SK-N-SH (cell line): Measurements from ENCODE around the gene BMPR1B. TPM values are rescaled to one million over a fixed set of nuclear protein-coding genes. Genes with fewer than 3 reads are reported as not detected.

ENCODE experiments used
- CTCF ChIA-PET: fragments of 300-600, 350-600 bp; formaldehyde crosslinking; extraction: SDS; loops from one replicate; lab custom pipeline; 2021; lab: Yijun Ruan, JAX
- POLR2A ChIA-PET: fragments of 350-600 bp; sonication (Branson Sonifier 250); formaldehyde crosslinking; extraction: SDS; loops from one replicate; lab custom pipeline; 2020; ENCODE audit warnings: antibody characterized with exemption, inconsistent platforms; lab: Yijun Ruan, JAX
- DNase-seq: peaks from one replicate; pipeline ENCODE4 v3.0.0; 2012
- H2AFZ ChIP-seq: fragments of 200-600 bp; sonication (generic); 2 replicates; pipeline ENCODE4 v1.8.1; 2016; ENCODE audit warnings: antibody characterized with exemption, mild to moderate bottlenecking, low read depth
- H3F3A ChIP-seq: fragments of 200-600 bp; sonication (generic); replicated peaks from 2 replicates; pipeline ENCODE3; 2016; ENCODE audit warnings: antibody characterized with exemption, mild to moderate bottlenecking; ENCODE audit not compliant: insufficient read depth
- H3K27ac ChIP-seq, 2 experiments: fragments of 200-500 bp in 1 of 2; fragments of 200-600 bp in 1 of 2; sonication (Bioruptor generic) in 1 of 2; sonication (generic), shearing (Covaris generic) in 1 of 2; 2 replicates each; pipeline versions ENCODE4 v1.5.1 to v1.6.1; 2014 to 2016; ENCODE audit warnings: low read depth in 2 of 2, inconsistent platforms in 1 of 2, low read length in 1 of 2, mild to moderate bottlenecking in 1 of 2, mixed read lengths in 1 of 2
- H3K27me3 ChIP-seq: fragments of 200-600 bp; sonication (generic), shearing (Covaris generic); 2 replicates; pipeline ENCODE4 v1.6.1; 2016; ENCODE audit warnings: mixed run types; ENCODE audit not compliant: insufficient read depth
- H3K36me3 ChIP-seq, 2 experiments: fragments of 200-500 bp in 1 of 2; fragments of 200-600 bp in 1 of 2; sonication (Bioruptor generic) in 1 of 2; sonication (generic) in 1 of 2; replicated peaks in 1 of 2; 2 replicates each; pipeline versions ENCODE3 to v1.5.1; 2014 to 2016; ENCODE audit warnings: low read length in 1 of 2, mild to moderate bottlenecking in 1 of 2; ENCODE audit not compliant: insufficient read depth in 2 of 2, control insufficient read depth in 1 of 2
- H3K4me1 ChIP-seq, 2 experiments: fragments of 200-500 bp in 1 of 2; fragments of 200-600 bp in 1 of 2; sonication (Bioruptor generic) in 1 of 2; sonication (generic), shearing (Covaris generic) in 1 of 2; 2 replicates each; pipeline versions ENCODE4 v1.5.1 to v1.6.1; 2014 to 2016; ENCODE audit warnings: low read depth in 1 of 2, low read length in 1 of 2, mixed run types in 1 of 2; ENCODE audit not compliant: insufficient read depth in 2 of 2, control insufficient read depth in 1 of 2
- H3K4me2 ChIP-seq: fragments of 200-600 bp; sonication (generic), shearing (Covaris generic); 2 replicates; pipeline ENCODE4 v1.6.1; 2017; ENCODE audit warnings: mixed run types
- H3K4me3 ChIP-seq, 2 experiments: fragments of 200-500 bp in 1 of 2; fragments of 200-600 bp in 1 of 2; sonication (Bioruptor generic) in 1 of 2; sonication (generic), shearing (Covaris generic) in 1 of 2; 2 replicates each; pipeline versions ENCODE4 v1.5.1 to v1.8.1; 2014 to 2016; ENCODE audit warnings: low read depth in 2 of 2, inconsistent platforms in 1 of 2, low read length in 1 of 2, mild to moderate bottlenecking in 1 of 2, mixed read lengths in 1 of 2, moderate library complexity in 1 of 2
- H3K79me2 ChIP-seq: fragments of 200-600 bp; sonication (generic); 2 replicates; pipeline ENCODE4 v1.8.1; 2017; ENCODE audit warnings: mild to moderate bottlenecking; ENCODE audit not compliant: insufficient read depth
- H3K9ac ChIP-seq: fragments of 200-600 bp; sonication (generic); 2 replicates; pipeline ENCODE4 v1.6.1; 2017; ENCODE audit warnings: mixed run types
- H3K9me2 ChIP-seq: fragments of 200-600 bp; sonication (generic); 2 replicates; pipeline ENCODE4 v1.6.1; 2017; ENCODE audit warnings: mixed run types
- H3K9me3 ChIP-seq: fragments of 200-600 bp; sonication (generic); 2 replicates; pipeline ENCODE4 v1.6.1; 2017; ENCODE audit warnings: mixed run types, mild to moderate bottlenecking, moderate library complexity
- H4K20me1 ChIP-seq: fragments of 200-600 bp; sonication (generic); 2 replicates; pipeline ENCODE4 v1.6.1; 2017; ENCODE audit warnings: mild to moderate bottlenecking, mixed run types; ENCODE audit not compliant: insufficient read depth
- GABPA ChIP-seq: IDR thresholded peaks from 2 replicates; pipeline ENCODE4 v1.4.0; 2012; ENCODE audit warnings: low read depth, mild to moderate bottlenecking
- MXI1 ChIP-seq: IDR thresholded peaks from 2 replicates; pipeline ENCODE4 v1.6.1; 2012; ENCODE audit warnings: mild to moderate bottlenecking, low read depth, low read length, improper control_type of control experiment
- NRF1 ChIP-seq: IDR thresholded peaks from 2 replicates; pipeline ENCODE4 v1.6.1; 2012; ENCODE audit warnings: low read depth, mild to moderate bottlenecking, low read length
- POLR2AphosphoS5 ChIP-seq: IDR thresholded peaks from 2 replicates; pipeline ENCODE4 v1.6.1; 2012; ENCODE audit warnings: low read depth, low read length
- RFX5 ChIP-seq: IDR thresholded peaks from 2 replicates; pipeline ENCODE4 v1.6.1; 2012; ENCODE audit warnings: mild to moderate bottlenecking, improper control_type of control experiment, low read length
- RXRA ChIP-seq: IDR thresholded peaks from 2 replicates; pipeline ENCODE4 v1.4.0; 2012; ENCODE audit warnings: low read depth, mild to moderate bottlenecking, borderline replicate concordance
- TCF12 ChIP-seq: IDR thresholded peaks from 2 replicates; pipeline ENCODE4 v1.4.0; 2012
- TEAD4 ChIP-seq: IDR thresholded peaks from 2 replicates; pipeline ENCODE4 v1.4.0; 2012; ENCODE audit warnings: mild to moderate bottlenecking, borderline replicate concordance; ENCODE audit not compliant: insufficient read depth
- YY1 ChIP-seq: IDR thresholded peaks from 2 replicates; pipeline ENCODE4 v1.4.0; 2012; ENCODE audit warnings: low read depth, mild to moderate bottlenecking
- WGBS: methylation state at CpG from one replicate; pipeline ENCODE4 v1.1.6; 2017; ENCODE audit warnings: low lambda C conversion rate; 5-methylcytosine and 5-hydroxymethylcytosine counted together
- polyA plus RNA-seq, 3 experiments: library from polyadenylated mRNA; depleted of rRNA; stranded (reverse); fragments of >200 nt; gene quantifications; 2 replicates each; pipeline ENCODE4 v1.2.3, GENCODE V29; 2012
- TF ChIP-seq, protein P1 (sequence below): IDR thresholded peaks from 2 replicates; pipeline ENCODE4 v1.4.0; 2012; ENCODE audit warnings: low read depth, borderline replicate concordance
- TF ChIP-seq, protein P2 (sequence below): IDR thresholded peaks from 2 replicates; pipeline ENCODE4; 2012
- TF ChIP-seq, protein P3 (sequence below): fragments of 200-600 bp; sonication (generic); IDR thresholded peaks from 2 replicates; pipeline ENCODE4 v1.6.1; 2017; ENCODE audit warnings: antibody characterized with exemption, mild to moderate bottlenecking, moderate library complexity
- TF ChIP-seq, protein P4 (sequence below): IDR thresholded peaks from 2 replicates; pipeline ENCODE4 v1.4.0; 2012; ENCODE audit warnings: low read depth
- TF ChIP-seq, protein P5 (sequence below): IDR thresholded peaks from 2 replicates; pipeline ENCODE4 v1.6.1; 2012; ENCODE audit warnings: mild to moderate bottlenecking, low read depth, low read length, moderate library complexity
- TF ChIP-seq, protein P6 (sequence below): fragments of 150-350 bp; IDR thresholded peaks from 2 replicates; pipeline ENCODE4 v1.6.1; 2016; ENCODE audit warnings: mild to moderate bottlenecking, low read depth, low read length
- TF ChIP-seq, protein P7 (sequence below): fragments of 150-350 bp; IDR thresholded peaks from 2 replicates; pipeline ENCODE4 v1.6.1; 2017; ENCODE audit warnings: antibody characterized with exemption, low read length, low read depth, borderline replicate concordance

BMPR1B gene
- polyA plus RNA-seq, 1 of the 3 experiments (the other 2 are of a cell fraction): 0.16 TPM

DNA sequence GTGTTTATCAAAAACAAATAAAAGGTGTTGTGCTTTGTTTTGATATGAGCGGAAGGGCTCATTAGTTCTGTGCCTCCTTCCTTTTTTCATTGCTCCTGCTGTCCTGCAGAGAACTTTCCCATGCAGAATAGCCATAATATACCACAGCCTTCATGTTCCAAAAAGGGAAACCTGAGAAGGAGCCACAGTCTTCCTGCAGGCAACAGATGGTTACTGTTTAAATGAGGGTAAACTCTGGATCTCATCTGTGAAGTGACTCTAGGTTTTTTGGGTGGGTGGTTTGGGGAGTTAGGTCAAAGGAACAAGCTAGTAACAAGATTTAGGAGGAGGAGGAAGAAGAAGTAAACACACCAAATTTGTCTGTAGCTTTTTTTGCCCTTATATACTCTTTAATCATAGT lies 131.8 kb downstream of the BMPR1B start:
- WGBS: 88% methylated on average over 1 of the region's 1 CpG
- CTCF ChIA-PET: no interaction called here

More for the DNA sequence above, 131.8 kb downstream of the BMPR1B start:
- H3K27ac ChIP-seq: no peak overlapping the region
- H3K4me3 ChIP-seq: no peak overlapping the region
- no peaks in the 10 kb centered on the region for H3K27me3 ChIP-seq
- no peak for TF ChIP-seq TCF12
- no peak for TF ChIP-seq RFX5
- TF ChIP-seq NRF1: no peak
- no peak for TF ChIP-seq TEAD4
- TF ChIP-seq, protein P1, sequence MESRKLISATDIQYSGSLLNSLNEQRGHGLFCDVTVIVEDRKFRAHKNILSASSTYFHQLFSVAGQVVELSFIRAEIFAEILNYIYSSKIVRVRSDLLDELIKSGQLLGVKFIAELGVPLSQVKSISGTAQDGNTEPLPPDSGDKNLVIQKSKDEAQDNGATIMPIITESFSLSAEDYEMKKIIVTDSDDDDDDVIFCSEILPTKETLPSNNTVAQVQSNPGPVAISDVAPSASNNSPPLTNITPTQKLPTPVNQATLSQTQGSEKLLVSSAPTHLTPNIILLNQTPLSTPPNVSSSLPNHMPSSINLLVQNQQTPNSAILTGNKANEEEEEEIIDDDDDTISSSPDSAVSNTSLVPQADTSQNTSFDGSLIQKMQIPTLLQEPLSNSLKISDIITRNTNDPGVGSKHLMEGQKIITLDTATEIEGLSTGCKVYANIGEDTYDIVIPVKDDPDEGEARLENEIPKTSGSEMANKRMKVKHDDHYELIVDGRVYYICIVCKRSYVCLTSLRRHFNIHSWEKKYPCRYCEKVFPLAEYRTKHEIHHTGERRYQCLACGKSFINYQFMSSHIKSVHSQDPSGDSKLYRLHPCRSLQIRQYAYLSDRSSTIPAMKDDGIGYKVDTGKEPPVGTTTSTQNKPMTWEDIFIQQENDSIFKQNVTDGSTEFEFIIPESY: no peak
- TF ChIP-seq, protein P2, sequence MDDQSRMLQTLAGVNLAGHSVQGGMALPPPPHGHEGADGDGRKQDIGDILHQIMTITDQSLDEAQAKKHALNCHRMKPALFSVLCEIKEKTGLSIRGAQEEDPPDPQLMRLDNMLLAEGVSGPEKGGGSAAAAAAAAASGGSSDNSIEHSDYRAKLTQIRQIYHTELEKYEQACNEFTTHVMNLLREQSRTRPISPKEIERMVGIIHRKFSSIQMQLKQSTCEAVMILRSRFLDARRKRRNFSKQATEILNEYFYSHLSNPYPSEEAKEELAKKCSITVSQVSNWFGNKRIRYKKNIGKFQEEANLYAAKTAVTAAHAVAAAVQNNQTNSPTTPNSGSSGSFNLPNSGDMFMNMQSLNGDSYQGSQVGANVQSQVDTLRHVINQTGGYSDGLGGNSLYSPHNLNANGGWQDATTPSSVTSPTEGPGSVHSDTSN: no peak
- TF ChIP-seq, protein P3, sequence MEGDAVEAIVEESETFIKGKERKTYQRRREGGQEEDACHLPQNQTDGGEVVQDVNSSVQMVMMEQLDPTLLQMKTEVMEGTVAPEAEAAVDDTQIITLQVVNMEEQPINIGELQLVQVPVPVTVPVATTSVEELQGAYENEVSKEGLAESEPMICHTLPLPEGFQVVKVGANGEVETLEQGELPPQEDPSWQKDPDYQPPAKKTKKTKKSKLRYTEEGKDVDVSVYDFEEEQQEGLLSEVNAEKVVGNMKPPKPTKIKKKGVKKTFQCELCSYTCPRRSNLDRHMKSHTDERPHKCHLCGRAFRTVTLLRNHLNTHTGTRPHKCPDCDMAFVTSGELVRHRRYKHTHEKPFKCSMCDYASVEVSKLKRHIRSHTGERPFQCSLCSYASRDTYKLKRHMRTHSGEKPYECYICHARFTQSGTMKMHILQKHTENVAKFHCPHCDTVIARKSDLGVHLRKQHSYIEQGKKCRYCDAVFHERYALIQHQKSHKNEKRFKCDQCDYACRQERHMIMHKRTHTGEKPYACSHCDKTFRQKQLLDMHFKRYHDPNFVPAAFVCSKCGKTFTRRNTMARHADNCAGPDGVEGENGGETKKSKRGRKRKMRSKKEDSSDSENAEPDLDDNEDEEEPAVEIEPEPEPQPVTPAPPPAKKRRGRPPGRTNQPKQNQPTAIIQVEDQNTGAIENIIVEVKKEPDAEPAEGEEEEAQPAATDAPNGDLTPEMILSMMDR: no peak
- no peak for TF ChIP-seq RXRA
- TF ChIP-seq, protein P4, sequence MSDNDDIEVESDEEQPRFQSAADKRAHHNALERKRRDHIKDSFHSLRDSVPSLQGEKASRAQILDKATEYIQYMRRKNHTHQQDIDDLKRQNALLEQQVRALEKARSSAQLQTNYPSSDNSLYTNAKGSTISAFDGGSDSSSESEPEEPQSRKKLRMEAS: no peak
- no peak for TF ChIP-seq POLR2AphosphoS5
- TF ChIP-seq, protein P5, sequence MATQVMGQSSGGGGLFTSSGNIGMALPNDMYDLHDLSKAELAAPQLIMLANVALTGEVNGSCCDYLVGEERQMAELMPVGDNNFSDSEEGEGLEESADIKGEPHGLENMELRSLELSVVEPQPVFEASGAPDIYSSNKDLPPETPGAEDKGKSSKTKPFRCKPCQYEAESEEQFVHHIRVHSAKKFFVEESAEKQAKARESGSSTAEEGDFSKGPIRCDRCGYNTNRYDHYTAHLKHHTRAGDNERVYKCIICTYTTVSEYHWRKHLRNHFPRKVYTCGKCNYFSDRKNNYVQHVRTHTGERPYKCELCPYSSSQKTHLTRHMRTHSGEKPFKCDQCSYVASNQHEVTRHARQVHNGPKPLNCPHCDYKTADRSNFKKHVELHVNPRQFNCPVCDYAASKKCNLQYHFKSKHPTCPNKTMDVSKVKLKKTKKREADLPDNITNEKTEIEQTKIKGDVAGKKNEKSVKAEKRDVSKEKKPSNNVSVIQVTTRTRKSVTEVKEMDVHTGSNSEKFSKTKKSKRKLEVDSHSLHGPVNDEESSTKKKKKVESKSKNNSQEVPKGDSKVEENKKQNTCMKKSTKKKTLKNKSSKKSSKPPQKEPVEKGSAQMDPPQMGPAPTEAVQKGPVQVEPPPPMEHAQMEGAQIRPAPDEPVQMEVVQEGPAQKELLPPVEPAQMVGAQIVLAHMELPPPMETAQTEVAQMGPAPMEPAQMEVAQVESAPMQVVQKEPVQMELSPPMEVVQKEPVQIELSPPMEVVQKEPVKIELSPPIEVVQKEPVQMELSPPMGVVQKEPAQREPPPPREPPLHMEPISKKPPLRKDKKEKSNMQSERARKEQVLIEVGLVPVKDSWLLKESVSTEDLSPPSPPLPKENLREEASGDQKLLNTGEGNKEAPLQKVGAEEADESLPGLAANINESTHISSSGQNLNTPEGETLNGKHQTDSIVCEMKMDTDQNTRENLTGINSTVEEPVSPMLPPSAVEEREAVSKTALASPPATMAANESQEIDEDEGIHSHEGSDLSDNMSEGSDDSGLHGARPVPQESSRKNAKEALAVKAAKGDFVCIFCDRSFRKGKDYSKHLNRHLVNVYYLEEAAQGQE: no peak
- TF ChIP-seq, protein P6, sequence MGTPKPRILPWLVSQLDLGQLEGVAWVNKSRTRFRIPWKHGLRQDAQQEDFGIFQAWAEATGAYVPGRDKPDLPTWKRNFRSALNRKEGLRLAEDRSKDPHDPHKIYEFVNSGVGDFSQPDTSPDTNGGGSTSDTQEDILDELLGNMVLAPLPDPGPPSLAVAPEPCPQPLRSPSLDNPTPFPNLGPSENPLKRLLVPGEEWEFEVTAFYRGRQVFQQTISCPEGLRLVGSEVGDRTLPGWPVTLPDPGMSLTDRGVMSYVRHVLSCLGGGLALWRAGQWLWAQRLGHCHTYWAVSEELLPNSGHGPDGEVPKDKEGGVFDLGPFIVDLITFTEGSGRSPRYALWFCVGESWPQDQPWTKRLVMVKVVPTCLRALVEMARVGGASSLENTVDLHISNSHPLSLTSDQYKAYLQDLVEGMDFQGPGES: no peak
- no peak for TF ChIP-seq GABPA
- TF ChIP-seq, protein P7, sequence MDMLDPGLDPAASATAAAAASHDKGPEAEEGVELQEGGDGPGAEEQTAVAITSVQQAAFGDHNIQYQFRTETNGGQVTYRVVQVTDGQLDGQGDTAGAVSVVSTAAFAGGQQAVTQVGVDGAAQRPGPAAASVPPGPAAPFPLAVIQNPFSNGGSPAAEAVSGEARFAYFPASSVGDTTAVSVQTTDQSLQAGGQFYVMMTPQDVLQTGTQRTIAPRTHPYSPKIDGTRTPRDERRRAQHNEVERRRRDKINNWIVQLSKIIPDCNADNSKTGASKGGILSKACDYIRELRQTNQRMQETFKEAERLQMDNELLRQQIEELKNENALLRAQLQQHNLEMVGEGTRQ: no peak
- no peak for TF ChIP-seq YY1
- no peak for TF ChIP-seq MXI1
- H3K9me3 ChIP-seq: no peaks in the 10 kb centered on the region
- H3K9ac ChIP-seq: no peak overlapping the region
- no peaks in the 10 kb centered on the region for H3K79me2 ChIP-seq
- no peaks in the 10 kb centered on the region for H3K4me1 ChIP-seq
- no peaks in the 10 kb centered on the region for H3K9me2 ChIP-seq
- no peaks in the 10 kb centered on the region for H3F3A ChIP-seq
- no peak for DNase-seq
- no peaks in the 10 kb centered on the region for H3K36me3 ChIP-seq
- no peak overlapping the region for H3K4me2 ChIP-seq
- POLR2A ChIA-PET: no interaction called here
- no peaks in the 10 kb centered on the region for H4K20me1 ChIP-seq
- H2AFZ ChIP-seq: no peak overlapping the region
